ENCODE measurements around the gene PTCD2.

DNA sequence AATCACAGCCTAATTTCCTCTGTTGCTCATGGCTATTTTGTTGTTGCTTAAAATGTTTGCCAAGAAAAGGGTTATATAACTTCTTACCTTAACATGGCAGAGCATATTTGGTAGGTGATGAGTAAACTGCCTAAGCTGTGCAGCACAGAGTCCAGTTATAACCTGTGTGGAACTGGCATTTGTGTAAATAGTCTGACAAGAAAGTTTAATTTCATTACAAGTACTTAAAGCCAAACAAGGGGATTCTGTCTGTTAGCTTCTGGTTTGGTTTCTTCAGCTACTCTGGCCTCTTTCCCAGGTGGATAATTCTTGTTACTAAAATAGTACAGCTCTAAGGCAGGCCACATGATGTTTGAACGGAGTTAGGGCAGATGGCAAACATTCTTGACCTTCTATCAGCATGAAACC is 72.2 kb downstream of the PTCD2 start:
- TF ChIP-seq, protein P1, sequence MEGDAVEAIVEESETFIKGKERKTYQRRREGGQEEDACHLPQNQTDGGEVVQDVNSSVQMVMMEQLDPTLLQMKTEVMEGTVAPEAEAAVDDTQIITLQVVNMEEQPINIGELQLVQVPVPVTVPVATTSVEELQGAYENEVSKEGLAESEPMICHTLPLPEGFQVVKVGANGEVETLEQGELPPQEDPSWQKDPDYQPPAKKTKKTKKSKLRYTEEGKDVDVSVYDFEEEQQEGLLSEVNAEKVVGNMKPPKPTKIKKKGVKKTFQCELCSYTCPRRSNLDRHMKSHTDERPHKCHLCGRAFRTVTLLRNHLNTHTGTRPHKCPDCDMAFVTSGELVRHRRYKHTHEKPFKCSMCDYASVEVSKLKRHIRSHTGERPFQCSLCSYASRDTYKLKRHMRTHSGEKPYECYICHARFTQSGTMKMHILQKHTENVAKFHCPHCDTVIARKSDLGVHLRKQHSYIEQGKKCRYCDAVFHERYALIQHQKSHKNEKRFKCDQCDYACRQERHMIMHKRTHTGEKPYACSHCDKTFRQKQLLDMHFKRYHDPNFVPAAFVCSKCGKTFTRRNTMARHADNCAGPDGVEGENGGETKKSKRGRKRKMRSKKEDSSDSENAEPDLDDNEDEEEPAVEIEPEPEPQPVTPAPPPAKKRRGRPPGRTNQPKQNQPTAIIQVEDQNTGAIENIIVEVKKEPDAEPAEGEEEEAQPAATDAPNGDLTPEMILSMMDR (IDR thresholded peaks at IDR 0.05): no peak
- no peak for TF ChIP-seq POLR2A (IDR thresholded peaks at IDR 0.05)
